ENCODE data around the gene CAPN11. TPM values are rescaled to one million over a fixed set of nuclear protein-coding genes. Genes with fewer than 3 reads are reported as not detected.

CAPN11 gene
- total RNA-seq, 4 donors from 2014 or later = 0.68 to 3.2 (median 1.1) TPM; not detected in 1

- no peak for TF ChIP-seq CTCF (IDR thresholded peaks at IDR 0.05; ENCODE audit: low read depth)
Observed at GRCh38 chr6:44179072-44179536, 20.5 kb downstream of the CAPN11 start.

- no peak for TF ChIP-seq CTCF (IDR thresholded peaks at IDR 0.05; ENCODE audit: low read depth)
Observed at GRCh38 chr6:44179648-44180047, 21.0 kb downstream of the CAPN11 start.

- no peak for TF ChIP-seq CTCF (IDR thresholded peaks at IDR 0.05; ENCODE audit: low read depth)
Observed at GRCh38 chr6:44180406-44180805, 21.8 kb downstream of the CAPN11 start.

GRCh38 chr6:44180886-44181285 is 22.3 kb downstream of the CAPN11 start:
- no peak for TF ChIP-seq CTCF (IDR thresholded peaks at IDR 0.05; ENCODE audit: low read depth)

GRCh38 chr6:44182911-44183390 is 24.3 kb downstream of the CAPN11 start:
- no peak for TF ChIP-seq CTCF (IDR thresholded peaks at IDR 0.05; ENCODE audit: low read depth)

- TF ChIP-seq CTCF (IDR thresholded peaks at IDR 0.05; ENCODE audit: low read depth) = no peak
Observed at GRCh38 chr6:44183783-44184182, 25.2 kb downstream of the CAPN11 start.

GRCh38 chr6:44185953-44186634 is 27.5 kb downstream of the CAPN11 start:
- TF ChIP-seq CTCF (IDR thresholded peaks at IDR 0.05; ENCODE audit: low read depth) = no peak

Measured in subcutaneous adipose tissue (tissue), 4 donors.